Measurements from ENCODE around the gene ATF6.

ATF6 gene

GRCh38 chr1:161950377-161950776, 184.3 kb downstream of the ATF6 start:
- no peak for DNase-seq (ENCODE audit: low read depth)
- no peak for TF ChIP-seq CTCF (conservative IDR thresholded peaks at IDR 0.05; ENCODE audit: low read length)
- no peak overlapping the region for H3K4me3 ChIP-seq (ENCODE audit: low read length)

GRCh38 chr1:161951646-161952045, 185.5 kb downstream of the ATF6 start:
- H3K4me3 ChIP-seq (ENCODE audit: low read length): no peak overlapping the region
- no peak for DNase-seq (ENCODE audit: low read depth)
- no peak for TF ChIP-seq CTCF (conservative IDR thresholded peaks at IDR 0.05; ENCODE audit: low read length)

GRCh38 chr1:161952607-161953172, 186.6 kb downstream of the ATF6 start:
- DNase-seq (ENCODE audit: low read depth): peak; percentile 38
- no peak for TF ChIP-seq CTCF (conservative IDR thresholded peaks at IDR 0.05; ENCODE audit: low read length)
- H3K4me3 ChIP-seq (ENCODE audit: low read length): no peak overlapping the region

GRCh38 chr1:161953256-161953920, 187.3 kb downstream of the ATF6 start:
- no peak overlapping the region for H3K4me3 ChIP-seq (ENCODE audit: low read length)
- DNase-seq (ENCODE audit: low read depth): peak; percentile 55
- TF ChIP-seq CTCF (conservative IDR thresholded peaks at IDR 0.05; ENCODE audit: low read length): no peak

- DNase-seq (ENCODE audit: low read depth): no peak
- no peak for TF ChIP-seq CTCF (conservative IDR thresholded peaks at IDR 0.05; ENCODE audit: low read length)
- H3K4me3 ChIP-seq (ENCODE audit: low read length): no peak overlapping the region
Observed at GRCh38 chr1:161954050-161954449, 187.9 kb downstream of the ATF6 start.

GRCh38 chr1:161954466-161954865, 188.3 kb downstream of the ATF6 start:
- peak; percentile 58 for DNase-seq (ENCODE audit: low read depth)
- H3K4me3 ChIP-seq (ENCODE audit: low read length): no peak overlapping the region
- TF ChIP-seq CTCF (conservative IDR thresholded peaks at IDR 0.05; ENCODE audit: low read length): no peak

- TF ChIP-seq CTCF (conservative IDR thresholded peaks at IDR 0.05; ENCODE audit: low read length): no peak
- no peak overlapping the region for H3K4me3 ChIP-seq (ENCODE audit: low read length)
Observed at GRCh38 chr1:161955606-161956005, 189.5 kb downstream of the ATF6 start.

More at GRCh38 chr1:161955606-161956005, 189.5 kb downstream of the ATF6 start:
- DNase-seq (ENCODE audit: low read depth): no peak
